MCF 10A (cell line): ENCODE results near the gene KCNMA1. TPM values are rescaled to one million over a fixed set of nuclear protein-coding genes. Genes with fewer than 3 reads are reported as not detected.

Source experiments
- BruUV-seq: library from RNA; stranded (reverse); fragments of 400-500 nt; replicated peaks from 2 replicates; lab custom pipeline; 2021; lab: Mats Ljungman, UMichigan
- CTCF ChIA-PET: fragments of 300-600 bp; sonication (Branson Sonifier 250); formaldehyde crosslinking; extraction: SDS; loops from one replicate; lab custom pipeline; 2021; ENCODE audit warnings: antibody characterized with exemption, inconsistent platforms; lab: Yijun Ruan, JAX
- POLR2A ChIA-PET: fragments of 300-600, 350-650 bp; sonication (Branson Sonifier 250); formaldehyde crosslinking; extraction: SDS; loops from one replicate; lab custom pipeline; 2020; ENCODE audit warnings: antibody characterized with exemption, inconsistent platforms; lab: Yijun Ruan, JAX
- DNase-seq: peaks from one replicate; pipeline ENCODE4 v3.0.0-alpha.2; 2018; ENCODE audit not compliant: unreplicated experiment
- H3K27ac Mint-ChIP-seq: one replicate; pipeline ENCODE4 v1.8.0; 2022; ENCODE audit warnings: mild to moderate bottlenecking, low read depth, mixed read lengths; ENCODE audit not compliant: unreplicated experiment
- H3K27me3 Mint-ChIP-seq: one replicate; pipeline ENCODE4 v1.8.0; 2022; ENCODE audit warnings: mixed read lengths; ENCODE audit not compliant: insufficient read depth, unreplicated experiment
- H3K36me3 Mint-ChIP-seq: one replicate; pipeline ENCODE4 v1.8.0; 2022; ENCODE audit warnings: mild to moderate bottlenecking, moderate library complexity, mixed read lengths; ENCODE audit not compliant: insufficient read depth, unreplicated experiment
- H3K4me1 Mint-ChIP-seq: one replicate; pipeline ENCODE4 v1.8.0; 2022; ENCODE audit warnings: mixed read lengths; ENCODE audit not compliant: insufficient read depth, unreplicated experiment
- H3K4me3 Mint-ChIP-seq: one replicate; pipeline ENCODE4 v1.8.0; 2022; ENCODE audit warnings: mild to moderate bottlenecking, moderate library complexity, mixed read lengths; ENCODE audit not compliant: unreplicated experiment
- H3K9me3 Mint-ChIP-seq: one replicate; pipeline ENCODE4 v1.8.0; 2022; ENCODE audit warnings: mixed read lengths; ENCODE audit not compliant: unreplicated experiment
- intact Hi-C: fragments of 100-400 bp; cut with micrococcal nuclease; formaldehyde crosslinking; loops from 2 replicates; pipeline ENCODE4 v1.14.1; 2022
- total RNA-seq: library from RNA; stranded (reverse); gene quantifications from 2 replicates; pipeline ENCODE4 v1.2.3, GENCODE V29; 2022
- TF ChIP-seq, protein P1 (sequence below): fragments of 200-600 bp; IDR thresholded peaks from one replicate; pipeline ENCODE4 v1.8.0; 2022; ENCODE audit warnings: antibody characterized with exemption, mild to moderate bottlenecking; ENCODE audit not compliant: unreplicated experiment

The KCNMA1 gene
- total RNA-seq, 1 experiment from 2014 or later = 7.5 TPM

DNA sequence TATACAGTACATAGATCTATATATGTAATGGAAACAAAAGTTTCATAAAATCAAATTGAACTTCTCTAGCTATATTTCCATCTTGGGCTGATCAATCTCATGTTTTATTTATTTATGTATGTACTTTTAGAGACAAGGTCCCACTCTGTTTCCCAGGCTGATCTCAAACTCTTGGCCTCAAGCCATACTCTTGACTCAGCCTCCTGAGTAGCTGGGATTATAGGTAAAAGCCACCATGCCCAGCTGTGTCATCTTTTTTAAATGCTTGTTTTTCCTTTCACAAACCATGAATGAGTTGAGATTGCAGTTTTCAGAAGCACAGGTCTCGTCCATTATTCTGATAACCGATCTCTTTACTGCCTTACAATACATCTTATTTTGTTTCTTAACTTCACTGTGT, 400.9 kb downstream of the KCNMA1 start:
- TF ChIP-seq, protein P1, sequence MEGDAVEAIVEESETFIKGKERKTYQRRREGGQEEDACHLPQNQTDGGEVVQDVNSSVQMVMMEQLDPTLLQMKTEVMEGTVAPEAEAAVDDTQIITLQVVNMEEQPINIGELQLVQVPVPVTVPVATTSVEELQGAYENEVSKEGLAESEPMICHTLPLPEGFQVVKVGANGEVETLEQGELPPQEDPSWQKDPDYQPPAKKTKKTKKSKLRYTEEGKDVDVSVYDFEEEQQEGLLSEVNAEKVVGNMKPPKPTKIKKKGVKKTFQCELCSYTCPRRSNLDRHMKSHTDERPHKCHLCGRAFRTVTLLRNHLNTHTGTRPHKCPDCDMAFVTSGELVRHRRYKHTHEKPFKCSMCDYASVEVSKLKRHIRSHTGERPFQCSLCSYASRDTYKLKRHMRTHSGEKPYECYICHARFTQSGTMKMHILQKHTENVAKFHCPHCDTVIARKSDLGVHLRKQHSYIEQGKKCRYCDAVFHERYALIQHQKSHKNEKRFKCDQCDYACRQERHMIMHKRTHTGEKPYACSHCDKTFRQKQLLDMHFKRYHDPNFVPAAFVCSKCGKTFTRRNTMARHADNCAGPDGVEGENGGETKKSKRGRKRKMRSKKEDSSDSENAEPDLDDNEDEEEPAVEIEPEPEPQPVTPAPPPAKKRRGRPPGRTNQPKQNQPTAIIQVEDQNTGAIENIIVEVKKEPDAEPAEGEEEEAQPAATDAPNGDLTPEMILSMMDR = no peak
- no TSS peak for BruUV-seq
- CTCF ChIA-PET = interaction anchor here (0.6 to 2.3 kb wide), 2 partner anchors 14 to 395 kb away, joined by 3 to 9 read pairs; no protein-coding TSS in a partner anchor
- intact Hi-C loops = loop anchor here (5.0 kb wide), 1 partner anchor 59 kb away; no protein-coding TSS in a partner anchor
- no peaks in the 10 kb centered on the region for H3K27me3 Mint-ChIP-seq
- H3K36me3 Mint-ChIP-seq = no peaks in the 10 kb centered on the region
- DNase-seq = peak; percentile 55
- H3K4me3 Mint-ChIP-seq = no peak overlapping the region
- H3K9me3 Mint-ChIP-seq = peaks cover 6% of the 10 kb centered on the region
- H3K27ac Mint-ChIP-seq = no peak overlapping the region
- POLR2A ChIA-PET = interaction anchor here (0.7 kb wide), 1 partner anchor 1092 kb away, joined by 4 read pairs; no protein-coding TSS in a partner anchor
- peaks cover 7% of the 10 kb centered on the region for H3K4me1 Mint-ChIP-seq

DNA sequence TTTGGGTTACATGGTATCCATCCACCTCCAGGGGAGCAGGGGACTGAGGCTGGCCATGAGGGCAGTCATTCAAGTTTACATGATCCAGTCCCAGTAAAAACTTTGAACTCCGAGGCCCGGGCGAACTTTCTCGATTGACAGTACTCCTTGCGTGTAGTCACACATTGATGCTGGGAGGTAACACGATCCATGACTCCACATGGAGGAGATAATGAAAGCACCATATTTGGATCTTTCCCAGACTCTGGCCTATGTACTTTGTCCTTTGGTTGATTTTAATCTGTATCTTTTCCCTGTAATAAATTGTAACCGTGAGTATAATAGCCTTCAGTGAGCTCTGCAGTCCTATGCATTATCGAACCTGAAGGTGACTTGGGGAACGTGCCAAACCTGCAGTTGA, 401.6 kb downstream of the KCNMA1 start:
- no TSS peak for BruUV-seq
- H3K27ac Mint-ChIP-seq = no peak overlapping the region
- H3K9me3 Mint-ChIP-seq = peaks cover 6% of the 10 kb centered on the region
- no peak overlapping the region for H3K4me3 Mint-ChIP-seq
- no peaks in the 10 kb centered on the region for H3K36me3 Mint-ChIP-seq
- DNase-seq = no peak
- intact Hi-C loops = loop anchor here (5.0 kb wide), 1 partner anchor 59 kb away; no protein-coding TSS in a partner anchor
- POLR2A ChIA-PET = no interaction called here
- TF ChIP-seq, protein P1 = no peak
- CTCF ChIA-PET = interaction anchor here (0.6 to 2.3 kb wide), 2 partner anchors 15 to 75 kb away, joined by 3 to 9 read pairs; no protein-coding TSS in a partner anchor
- peaks cover 7% of the 10 kb centered on the region for H3K4me1 Mint-ChIP-seq
- H3K27me3 Mint-ChIP-seq = no peaks in the 10 kb centered on the region

DNA sequence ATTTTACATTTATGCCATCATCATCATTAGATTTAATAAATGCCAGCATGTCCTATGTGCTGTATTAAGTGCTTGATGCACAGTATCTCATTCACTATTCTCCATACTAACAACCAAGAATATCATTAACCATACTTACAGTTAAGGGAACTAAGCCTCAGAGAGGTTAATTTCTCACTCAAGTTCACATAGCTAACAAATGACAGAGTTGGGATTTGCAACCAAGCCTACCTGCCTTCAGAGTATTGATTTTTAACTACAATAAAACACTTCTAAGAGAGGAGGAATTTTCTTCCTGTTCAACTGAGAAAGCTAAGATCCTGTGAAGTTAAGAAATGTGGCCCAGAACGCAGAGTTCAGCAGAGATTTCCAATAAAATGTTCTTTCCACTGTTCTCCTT, 403.0 kb downstream of the KCNMA1 start:
- Mint-ChIP-seq H3K27ac (no peak overlapping the region), H3K36me3 (no peaks in the 10 kb centered on the region), H3K27me3 (no peaks in the 10 kb centered on the region), H3K4me1 (peaks cover 15% of the 10 kb centered on the region), H3K9me3 (peaks cover 6% of the 10 kb centered on the region), H3K4me3 (no peak overlapping the region)
- BruUV-seq = no TSS peak
- CTCF ChIA-PET = no interaction called here
- DNase-seq = no peak
- TF ChIP-seq, protein P1 = no peak
- POLR2A ChIA-PET = no interaction called here
- intact Hi-C loops = no loop called here

DNA sequence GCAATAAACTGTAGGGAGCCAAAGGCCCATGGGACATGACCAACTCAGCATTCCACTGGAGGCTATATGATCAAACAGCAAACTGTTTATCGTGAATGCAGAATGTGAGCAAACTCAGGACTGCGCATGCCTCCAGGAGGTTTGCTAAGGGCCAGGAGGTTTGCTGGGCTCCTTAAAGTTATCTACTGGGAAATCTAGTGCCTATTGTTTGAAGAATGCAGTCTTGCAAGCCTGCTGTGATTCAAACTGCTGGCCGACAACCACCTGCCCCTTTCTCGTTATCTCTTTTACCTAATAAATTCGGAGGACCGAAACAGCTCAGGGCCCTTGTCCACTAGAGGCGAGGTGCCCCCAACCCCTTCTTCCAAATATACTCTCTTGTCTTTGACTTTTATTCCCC, 404.1 kb downstream of the KCNMA1 start:
- ChIA-PET POLR2A (no interaction called here), CTCF (no interaction called here)
- H3K36me3 Mint-ChIP-seq = no peaks in the 10 kb centered on the region
- H3K9me3 Mint-ChIP-seq = peaks cover 6% of the 10 kb centered on the region
- intact Hi-C loops = no loop called here
- H3K4me3 Mint-ChIP-seq = no peak overlapping the region
- DNase-seq = no peak
- H3K27ac Mint-ChIP-seq = no peak overlapping the region
- BruUV-seq = no TSS peak
- TF ChIP-seq, protein P1 = no peak
- H3K4me1 Mint-ChIP-seq = peaks cover 15% of the 10 kb centered on the region
- no peaks in the 10 kb centered on the region for H3K27me3 Mint-ChIP-seq
